ENCODE data around the gene ALDH1A2.

- TF ChIP-seq CTCF (conservative IDR thresholded peaks at IDR 0.05) (no peak), EZH2 (IDR thresholded peaks at IDR 0.05; ENCODE audit: low read depth) (no peak)
These were observed 15.9 kb upstream of the ALDH1A2 start for GRCh38 chr15:58081456-58081855.
